Measurements from ENCODE around the gene BRPF1.
"Not testable (repeated sequence)": the region's sequence is repeated elsewhere in the genome, so short reads cannot be mapped to it uniquely, and the experiment has no call there.

Gene BRPF1

DNA sequence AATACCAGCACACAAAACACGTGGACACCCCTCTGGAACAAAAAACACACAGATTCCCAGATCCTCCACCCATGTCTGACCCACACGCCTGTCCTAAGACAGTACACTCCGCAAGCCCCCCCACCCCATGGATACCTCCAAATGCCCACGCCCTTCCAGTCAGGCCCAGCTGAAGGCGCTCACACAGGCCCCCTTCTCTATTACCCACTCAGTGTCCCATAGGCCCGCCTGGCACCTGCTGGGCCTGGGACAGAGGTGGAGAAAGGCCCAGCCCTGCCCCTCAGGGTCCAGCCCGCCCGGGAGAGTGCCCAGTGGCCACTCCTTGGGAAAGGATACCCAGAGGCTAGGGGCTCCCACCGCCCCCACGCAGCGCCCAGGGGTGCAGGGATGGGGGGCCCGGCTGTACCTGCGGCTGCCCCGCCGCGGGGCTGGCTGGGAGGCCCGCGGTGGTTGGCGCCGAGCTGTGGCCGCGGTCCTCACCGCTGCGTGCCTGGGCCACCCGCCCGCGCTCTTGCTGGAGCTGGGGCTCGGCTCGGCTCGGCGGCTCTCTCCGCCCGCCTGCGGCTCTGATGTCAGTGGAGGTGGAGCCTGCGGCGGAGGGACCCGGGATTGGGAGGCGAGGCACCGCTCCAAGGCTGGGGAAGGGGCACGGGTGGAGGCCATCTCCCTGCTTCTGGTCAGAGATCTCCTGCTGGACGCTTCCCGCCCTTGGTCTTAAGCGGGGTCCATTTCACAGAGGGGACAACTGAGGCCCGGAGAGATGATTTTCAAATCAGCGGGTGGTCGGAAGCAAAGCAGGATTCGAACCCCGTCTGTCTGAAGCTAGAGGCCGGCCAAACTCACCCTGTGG, 38.1 kb downstream of the BRPF1 start, which contains the start of gene CAMK1:
CAMK1 (minus strand) TSS at position 522 of the 850 bp plus-strand sequence. CDS start 2,198 bp downstream, outside the sequence.
- DNase-seq (ENCODE audit: low read depth in 2 of 2): peak in 1 of 2 donors; percentile 35

DNA sequence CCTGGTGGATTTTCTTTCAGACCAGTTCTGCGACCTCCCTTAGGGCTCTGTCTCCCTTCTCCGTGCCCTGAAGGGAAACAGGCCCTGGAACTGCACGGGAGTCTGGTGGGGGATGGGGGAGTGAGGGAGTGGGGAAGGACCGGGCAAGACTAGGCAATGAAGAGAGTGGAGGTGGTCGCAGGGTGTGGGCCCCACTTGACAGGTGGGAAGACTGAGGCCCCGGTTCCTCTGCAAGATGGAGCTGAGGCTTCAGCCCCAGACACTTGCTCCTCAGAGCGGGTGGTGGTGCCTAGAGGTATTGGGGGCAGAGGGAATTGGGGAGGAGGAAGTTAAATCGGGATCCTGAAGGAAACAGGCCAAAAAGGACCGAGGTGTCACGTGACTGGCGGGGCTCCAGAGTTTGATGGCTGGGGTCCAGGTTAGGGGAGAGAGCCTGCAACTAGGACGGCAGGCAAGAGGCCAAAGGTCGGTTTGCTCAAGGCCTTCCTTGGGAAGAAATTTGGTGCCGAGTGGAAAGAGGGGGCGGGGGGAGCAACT, 38.8 kb downstream of the BRPF1 start:
- DNase-seq (ENCODE audit: low read depth in 2 of 2): no peak

GRCh38 chr3:9771007-9771406, 39.5 kb downstream of the BRPF1 start:
- not testable (repeated sequence) for DNase-seq (ENCODE audit: low read depth in 2 of 2)

DNA sequence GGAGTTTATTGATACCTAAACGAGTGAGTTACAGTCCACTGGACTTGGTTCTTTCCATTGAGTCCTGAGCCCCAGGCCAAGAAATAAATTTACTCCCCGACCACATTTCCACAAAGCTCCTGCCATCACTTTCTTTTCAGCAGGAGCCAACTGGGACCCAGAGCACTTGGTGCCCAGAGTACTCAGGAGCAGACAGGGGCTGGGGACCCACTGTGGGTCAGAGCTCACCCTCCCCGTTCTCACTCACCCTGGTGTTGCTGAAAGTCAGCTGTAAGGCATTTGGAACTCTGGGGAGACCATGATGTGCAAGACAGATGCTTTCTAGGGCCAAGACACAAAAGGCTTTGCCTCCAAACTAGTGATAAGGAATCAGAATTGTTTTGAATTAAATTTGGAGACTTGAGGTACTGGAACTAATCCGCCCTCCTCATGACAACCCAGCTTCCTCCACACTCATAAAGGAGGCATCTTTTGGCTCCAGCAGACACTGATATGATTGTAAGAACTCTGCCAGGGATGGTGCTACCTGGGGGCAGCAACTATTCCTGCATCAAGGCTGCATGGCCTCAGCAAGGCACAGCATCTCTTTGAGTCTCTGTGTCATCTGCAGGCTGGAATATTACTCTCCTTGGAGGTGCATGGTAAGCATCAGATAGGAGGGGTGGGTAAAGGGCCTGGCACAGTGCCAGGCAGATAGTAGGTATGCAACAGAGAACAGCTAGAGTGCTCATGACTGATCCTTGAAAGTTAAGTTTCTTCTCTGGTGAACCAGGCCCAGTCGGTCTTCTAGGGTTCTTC, 45.6 kb downstream of the BRPF1 start:
- DNase-seq (ENCODE audit: low read depth in 2 of 2): no peak

- DNase-seq (ENCODE audit: low read depth in 2 of 2): no peak
Observed at GRCh38 chr3:9777694-9778021, 46.1 kb downstream of the BRPF1 start.

DNA sequence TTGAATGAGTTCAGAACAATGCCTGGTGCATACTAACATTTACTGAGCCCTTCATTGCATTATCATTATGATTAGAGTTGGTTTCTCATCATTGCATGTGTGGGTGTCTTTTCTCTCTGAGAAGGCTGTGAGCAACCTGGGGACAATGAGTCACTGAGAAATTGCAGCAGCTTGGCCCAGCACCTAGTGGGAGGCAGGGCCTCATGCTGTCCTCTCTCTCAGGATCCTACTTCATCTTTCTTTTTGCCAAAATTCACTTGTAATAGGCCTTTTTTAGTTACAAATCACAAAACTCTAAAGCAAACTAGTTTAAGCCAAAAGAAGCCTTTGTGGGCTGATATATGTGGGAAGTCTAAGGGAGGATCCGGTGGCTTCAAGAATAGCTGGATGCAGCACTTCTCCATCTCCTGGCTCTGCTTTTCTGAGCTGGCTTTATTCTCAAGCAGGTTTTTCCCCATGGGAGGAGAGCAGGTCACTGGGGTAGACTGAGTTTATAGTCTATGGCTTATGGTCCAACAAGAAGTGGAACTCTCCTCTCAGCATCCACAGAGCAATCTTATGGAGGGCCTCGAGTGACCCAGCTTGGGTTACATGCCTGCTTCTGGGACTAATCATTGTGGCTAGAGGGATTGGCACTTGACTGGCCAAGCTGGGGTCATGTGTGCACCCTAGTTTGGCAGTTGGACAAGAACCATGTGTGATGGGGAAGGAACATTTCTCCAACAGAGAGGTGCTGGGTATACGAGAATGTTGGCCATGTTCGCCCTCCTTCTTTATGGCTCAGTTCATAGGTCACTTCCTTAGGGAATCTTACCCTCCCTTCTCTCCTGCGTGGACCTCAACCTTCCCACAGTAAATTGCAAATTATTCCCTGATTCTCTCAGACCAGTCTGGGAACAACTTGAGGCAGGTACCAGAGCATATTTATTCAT, 46.9 kb downstream of the BRPF1 start:
- no peak for DNase-seq (ENCODE audit: low read depth in 2 of 2)

DNA sequence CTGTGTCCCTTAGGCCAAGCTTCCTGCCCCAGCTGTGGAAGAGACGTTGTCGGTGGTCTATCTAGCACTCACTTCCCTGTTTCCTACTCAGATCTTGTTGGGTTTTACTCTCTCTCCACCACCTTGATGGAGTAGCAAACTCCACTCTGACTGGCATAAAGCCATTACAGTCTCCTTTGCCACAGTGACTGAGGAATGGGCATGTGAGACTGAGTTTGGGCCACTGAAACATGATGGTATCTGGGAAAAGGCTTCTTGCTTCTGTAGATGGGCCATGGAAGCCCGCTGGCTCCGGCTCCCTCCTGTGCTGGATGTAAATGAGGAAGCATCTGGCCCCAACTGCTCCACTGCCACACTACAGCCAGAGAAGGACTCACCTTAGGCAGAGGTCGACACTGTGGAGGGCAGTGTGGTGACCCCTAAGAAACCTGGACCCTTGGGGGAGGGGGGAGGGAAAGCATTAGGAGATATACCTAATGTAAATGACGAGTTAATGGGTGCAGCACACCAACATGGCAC, 47.6 kb downstream of the BRPF1 start:
- DNase-seq (ENCODE audit: low read depth in 2 of 2): no peak

GRCh38 chr3:9779721-9780457, 48.4 kb downstream of the BRPF1 start:
- DNase-seq (ENCODE audit: low read depth in 2 of 2): no peak

- no peak for DNase-seq (ENCODE audit: low read depth in 2 of 2)
Observed at GRCh38 chr3:9780458-9780812, 48.9 kb downstream of the BRPF1 start.

DNA sequence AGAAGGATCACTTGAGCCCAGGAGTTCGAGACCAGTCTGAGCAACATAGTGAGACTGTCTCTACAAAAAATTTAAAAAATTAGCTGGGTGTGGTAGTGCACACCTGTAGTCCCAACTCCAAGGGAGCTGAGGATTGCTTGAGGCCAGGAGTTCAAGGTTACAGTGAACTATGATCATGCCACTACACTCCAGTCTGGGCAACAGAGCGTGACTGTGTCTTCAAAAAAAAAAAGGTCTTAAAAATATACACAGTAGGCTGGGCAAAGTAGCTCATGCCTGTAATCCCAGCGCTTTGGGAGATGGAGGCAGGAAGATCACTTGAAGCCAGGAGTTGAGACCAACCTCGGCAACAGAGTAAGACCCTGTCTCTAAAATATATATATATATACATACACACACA, 49.4 kb downstream of the BRPF1 start:
- no peak for DNase-seq (ENCODE audit: low read depth in 2 of 2)

GRCh38 chr3:9781551-9781950, 50.0 kb downstream of the BRPF1 start:
- no peak for DNase-seq (ENCODE audit: low read depth in 2 of 2)

DNA sequence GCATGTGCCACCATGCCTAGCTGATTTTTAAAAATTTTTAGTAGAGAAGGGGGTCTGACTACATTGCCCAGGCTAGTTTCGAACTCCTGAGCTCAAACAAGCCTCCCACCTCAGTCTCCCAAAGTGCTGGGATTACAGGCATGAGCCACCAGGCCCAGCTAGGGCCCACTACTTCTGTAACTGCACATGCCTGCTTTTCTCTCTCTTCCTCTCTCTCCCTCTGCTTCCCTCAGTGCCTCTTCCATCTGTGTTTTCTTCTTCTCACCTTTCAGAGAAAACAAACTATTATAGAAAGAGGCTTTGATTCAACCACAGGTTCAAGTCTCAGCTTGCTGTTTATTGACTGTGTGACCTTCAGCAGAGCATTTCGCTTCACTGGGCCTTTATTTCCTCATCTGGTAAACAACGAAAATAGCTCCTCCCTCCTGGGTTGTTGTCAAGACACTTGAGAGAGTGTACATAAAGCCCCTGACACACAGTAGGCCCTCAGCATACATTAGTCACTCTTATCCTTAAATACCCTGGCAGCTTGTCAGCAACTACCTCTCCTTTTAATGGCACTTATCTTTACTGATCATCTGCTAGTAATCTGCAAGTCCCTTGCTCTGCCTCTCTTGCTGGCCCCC, 50.6 kb downstream of the BRPF1 start:
- no peak for DNase-seq (ENCODE audit: low read depth in 2 of 2)

DNA sequence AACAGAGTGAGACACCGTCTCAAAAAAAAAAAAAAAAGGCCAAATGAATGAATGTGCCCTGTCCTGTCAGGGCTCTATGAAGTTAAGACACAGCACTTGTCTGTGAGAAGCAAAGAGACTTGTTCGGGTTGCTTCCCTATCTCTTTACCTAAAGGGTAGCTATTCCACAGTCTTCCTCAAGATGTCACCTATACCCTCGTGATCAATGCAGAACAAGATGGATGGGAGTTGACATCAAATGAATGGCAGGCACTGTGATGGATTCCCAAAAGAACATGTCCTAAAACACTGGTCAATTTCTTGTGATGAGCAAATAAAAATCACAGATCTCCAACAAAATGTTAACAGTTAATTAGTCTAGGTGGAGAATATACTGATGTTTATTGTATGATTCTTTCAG, 51.2 kb downstream of the BRPF1 start:
- DNase-seq (ENCODE audit: low read depth in 2 of 2): no peak

DNA sequence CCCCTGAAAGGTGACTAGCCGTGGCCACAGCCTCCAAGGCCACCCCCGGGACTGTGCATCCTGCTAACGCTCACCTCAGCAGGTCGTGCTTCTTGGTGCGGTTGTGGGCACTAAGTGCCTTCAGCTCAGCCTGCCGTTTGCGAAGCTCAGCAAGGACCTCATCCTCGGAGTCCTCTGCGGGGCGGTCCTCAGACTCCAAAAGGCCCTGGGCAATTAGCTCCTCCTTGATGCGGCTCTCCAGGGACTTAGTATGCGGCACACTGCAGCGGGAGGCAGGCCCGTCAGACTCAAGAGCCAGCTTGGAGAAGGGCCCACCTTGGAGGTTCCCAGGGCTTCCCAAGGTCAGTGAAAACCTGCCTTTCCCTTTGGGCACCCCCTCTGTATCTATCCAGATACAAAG, 52.4 kb downstream of the BRPF1 start:
- no peak for DNase-seq (ENCODE audit: low read depth in 2 of 2)

- DNase-seq (ENCODE audit: low read depth in 2 of 2): no peak
Observed at GRCh38 chr3:9784965-9785364, 53.4 kb downstream of the BRPF1 start.

GRCh38 chr3:9785602-9786001, 54.1 kb downstream of the BRPF1 start:
- DNase-seq (ENCODE audit: low read depth in 2 of 2): no peak

DNA sequence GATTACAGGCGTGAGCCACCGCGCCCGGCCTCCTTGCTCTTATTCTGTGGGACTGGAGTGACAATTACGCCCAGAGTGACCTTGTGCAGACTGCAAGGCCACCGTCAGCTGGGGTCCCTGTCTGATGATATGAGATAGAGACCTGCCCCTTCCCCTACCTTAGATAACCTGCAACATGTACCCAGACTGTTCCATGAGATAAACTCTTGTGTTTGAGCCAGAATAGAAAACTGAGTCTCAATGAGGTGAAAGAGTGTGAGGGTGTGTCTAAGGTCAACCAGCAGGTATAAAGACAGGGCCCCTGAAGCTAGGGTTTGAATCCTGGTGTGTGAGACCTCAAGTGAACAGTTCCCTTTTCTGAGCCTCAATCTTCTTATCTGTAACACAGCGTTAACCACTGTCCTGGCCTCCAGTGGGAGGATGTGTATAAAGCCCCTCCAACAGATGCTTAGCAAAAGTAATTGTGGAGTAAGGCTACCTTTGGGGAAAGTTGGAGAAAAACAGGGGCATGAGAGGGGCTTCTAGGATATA, 54.7 kb downstream of the BRPF1 start:
- DNase-seq (ENCODE audit: low read depth in 2 of 2): no peak

- no peak for DNase-seq (ENCODE audit: low read depth in 2 of 2)
Observed at GRCh38 chr3:9786825-9787669, 55.5 kb downstream of the BRPF1 start.

- DNase-seq (ENCODE audit: low read depth in 2 of 2): no peak
Observed at GRCh38 chr3:9787714-9788113, 56.2 kb downstream of the BRPF1 start.

Data from stimulated activated CD4-positive, alpha-beta T cell treated with anti-CD3 and anti-CD28 coated beads, Interleukin-1b, Interleukin-23, amount 100 ng/mL, for 1 hour (primary cell).